ENCODE results near the gene KCNJ14. TPM values are rescaled to one million over a fixed set of nuclear protein-coding genes. Genes with fewer than 3 reads are reported as not detected.

The KCNJ14 gene
- polyA plus RNA-seq, 4 donors, result 0.22 to 0.80 (median 0.35) TPM

GRCh38 chr19:48443256-48443655, 12.1 kb upstream of the KCNJ14 start:
- FAIRE-seq (no peak), DNase-seq (peak in 1 of 2 donors; percentile 37)
- H3K4me1 ChIP-seq (ENCODE audit: control insufficient read depth in 3 of 3, insufficient read depth in 2 of 3, low read depth in 1 of 3, low read length in 2 of 3), result peaks cover 0 to 17% (median 4%) of the 10 kb centered on the region in 3 donors
- H3K27me3 ChIP-seq (ENCODE audit: control insufficient read depth in 3 of 3, insufficient read depth in 3 of 3, low read length in 3 of 3), result peaks cover 5 to 32% (median 11%) of the 10 kb centered on the region in 3 donors
- no peaks in the 10 kb centered on the region for H3K9me3 ChIP-seq (ENCODE audit: control insufficient read depth in 2 of 2, insufficient read depth in 1 of 2, low read depth in 1 of 2, low read length in 1 of 2)
- peak overlapping the region in 1 of 3 donors; percentile 45 for H3K4me3 ChIP-seq (ENCODE audit: low read depth in 1 of 3, low read length in 3 of 3)
- WGBS, 3 donors, result 2 to 11% (median 10%) methylated on average over 2 to 60 of the region's 60 CpGs
- H3K36me3 ChIP-seq (ENCODE audit: control insufficient read depth in 3 of 3, insufficient read depth in 2 of 3, low read depth in 1 of 3, low read length in 3 of 3), result peaks cover 0 to 10% (median 3%) of the 10 kb centered on the region in 3 donors
- no peak overlapping the region for H3K27ac ChIP-seq (ENCODE audit: low read depth in 1 of 3, low read length in 2 of 3)

- DNase-seq, result peak in 1 of 2 donors; percentile 21
These were observed 11.6 kb upstream of the KCNJ14 start for GRCh38 chr19:48443731-48444128.

GRCh38 chr19:48444129-48444935, 11.0 kb upstream of the KCNJ14 start:
- Histone ChIP-seq H3K4me1 (ENCODE audit: control insufficient read depth in 3 of 3, insufficient read depth in 2 of 3, low read depth in 1 of 3, low read length in 2 of 3) (peaks cover 0 to 17% (median 4%) of the 10 kb centered on the region in 3 donors), H3K9me3 (ENCODE audit: control insufficient read depth in 2 of 2, insufficient read depth in 1 of 2, low read depth in 1 of 2, low read length in 1 of 2) (no peaks in the 10 kb centered on the region), H3K27me3 (ENCODE audit: control insufficient read depth in 3 of 3, insufficient read depth in 3 of 3, low read length in 3 of 3) (peaks cover 5 to 32% (median 11%) of the 10 kb centered on the region in 3 donors), H3K27ac (ENCODE audit: low read depth in 1 of 3, low read length in 2 of 3) (peak overlapping the region in 1 of 3 donors; percentile 80), H3K4me3 (ENCODE audit: low read depth in 1 of 3, low read length in 3 of 3) (peak overlapping the region in 1 of 3 donors; percentile 45), H3K36me3 (ENCODE audit: control insufficient read depth in 3 of 3, insufficient read depth in 2 of 3, low read depth in 1 of 3, low read length in 3 of 3) (peaks cover 0 to 18% (median 4%) of the 10 kb centered on the region in 3 donors)
- FAIRE-seq, result no peak
- no peak for DNase-seq
- 11 to 16% (median 12%) methylated on average over 35 to 38 of the region's 38 CpGs for WGBS, 3 donors

More at GRCh38 chr19:48443731-48444128, 11.6 kb upstream of the KCNJ14 start:
- 6 to 9% (median 6%) methylated on average over 39 to 45 of the region's 45 CpGs for WGBS, 3 donors
- no peaks in the 10 kb centered on the region for H3K9me3 ChIP-seq (ENCODE audit: control insufficient read depth in 2 of 2, insufficient read depth in 1 of 2, low read depth in 1 of 2, low read length in 1 of 2)
- peaks cover 5 to 32% (median 11%) of the 10 kb centered on the region in 3 donors for H3K27me3 ChIP-seq (ENCODE audit: control insufficient read depth in 3 of 3, insufficient read depth in 3 of 3, low read length in 3 of 3)
- peaks cover 0 to 12% (median 4%) of the 10 kb centered on the region in 3 donors for H3K36me3 ChIP-seq (ENCODE audit: control insufficient read depth in 3 of 3, insufficient read depth in 2 of 3, low read depth in 1 of 3, low read length in 3 of 3)
- peaks cover 0 to 17% (median 4%) of the 10 kb centered on the region in 3 donors for H3K4me1 ChIP-seq (ENCODE audit: control insufficient read depth in 3 of 3, insufficient read depth in 2 of 3, low read depth in 1 of 3, low read length in 2 of 3)
- no peak overlapping the region for H3K27ac ChIP-seq (ENCODE audit: low read depth in 1 of 3, low read length in 2 of 3)
- FAIRE-seq, result no peak
- peak overlapping the region in 1 of 3 donors; percentile 45 for H3K4me3 ChIP-seq (ENCODE audit: low read depth in 1 of 3, low read length in 3 of 3)

- H3K27me3 ChIP-seq (ENCODE audit: control insufficient read depth in 3 of 3, insufficient read depth in 3 of 3, low read length in 3 of 3), result peaks cover 5 to 32% (median 11%) of the 10 kb centered on the region in 3 donors
- H3K9me3 ChIP-seq (ENCODE audit: control insufficient read depth in 2 of 2, insufficient read depth in 1 of 2, low read depth in 1 of 2, low read length in 1 of 2), result no peaks in the 10 kb centered on the region
- DNase-seq (no peak), FAIRE-seq (no peak)
- peaks cover 1 to 24% (median 7%) of the 10 kb centered on the region in 3 donors for H3K36me3 ChIP-seq (ENCODE audit: control insufficient read depth in 3 of 3, insufficient read depth in 2 of 3, low read depth in 1 of 3, low read length in 3 of 3)
- H3K4me1 ChIP-seq (ENCODE audit: control insufficient read depth in 3 of 3, insufficient read depth in 2 of 3, low read depth in 1 of 3, low read length in 2 of 3), result peaks cover 0 to 17% (median 4%) of the 10 kb centered on the region in 3 donors
- 19 to 33% (median 22%) methylated on average over 3 of the region's 3 CpGs for WGBS, 3 donors
- peak overlapping the region in 2 of 3 donors; percentile 80 for H3K27ac ChIP-seq (ENCODE audit: low read depth in 1 of 3, low read length in 2 of 3)
- no peak overlapping the region for H3K4me3 ChIP-seq (ENCODE audit: low read depth in 1 of 3, low read length in 3 of 3)
These were observed 10.5 kb upstream of the KCNJ14 start for GRCh38 chr19:48444936-48445200.

GRCh38 chr19:48445256-48445605, 10.1 kb upstream of the KCNJ14 start:
- Histone ChIP-seq H3K27me3 (ENCODE audit: control insufficient read depth in 3 of 3, insufficient read depth in 3 of 3, low read length in 3 of 3) (peaks cover 5 to 32% (median 11%) of the 10 kb centered on the region in 3 donors), H3K4me1 (ENCODE audit: control insufficient read depth in 3 of 3, insufficient read depth in 2 of 3, low read depth in 1 of 3, low read length in 2 of 3) (peaks cover 0 to 17% (median 4%) of the 10 kb centered on the region in 3 donors), H3K36me3 (ENCODE audit: control insufficient read depth in 3 of 3, insufficient read depth in 2 of 3, low read depth in 1 of 3, low read length in 3 of 3) (peaks cover 5 to 27% (median 11%) of the 10 kb centered on the region in 3 donors), H3K27ac (ENCODE audit: low read depth in 1 of 3, low read length in 2 of 3) (peak overlapping the region in 2 of 3 donors; percentile 80), H3K9me3 (ENCODE audit: control insufficient read depth in 2 of 2, insufficient read depth in 1 of 2, low read depth in 1 of 2, low read length in 1 of 2) (no peaks in the 10 kb centered on the region), H3K4me3 (ENCODE audit: low read depth in 1 of 3, low read length in 3 of 3) (peak overlapping the region in 2 of 3 donors; percentile 65 to 84)
- DNase-seq, result no peak
- 4% methylated on average over 6 of the region's 6 CpGs for WGBS, 3 donors
- no peak for FAIRE-seq

- Histone ChIP-seq H3K36me3 (ENCODE audit: control insufficient read depth in 3 of 3, insufficient read depth in 2 of 3, low read depth in 1 of 3, low read length in 3 of 3) (peaks cover 10 to 34% (median 15%) of the 10 kb centered on the region in 3 donors), H3K4me1 (ENCODE audit: control insufficient read depth in 3 of 3, insufficient read depth in 2 of 3, low read depth in 1 of 3, low read length in 2 of 3) (peaks cover 0 to 17% (median 4%) of the 10 kb centered on the region in 3 donors), H3K27ac (ENCODE audit: low read depth in 1 of 3, low read length in 2 of 3) (peak within 1 kb of the TSS; percentile 38 to 80 (median 80)), H3K4me3 (ENCODE audit: low read depth in 1 of 3, low read length in 3 of 3) (peak within 1 kb of the TSS; percentile 52 to 84 (median 65)), H3K27me3 (ENCODE audit: control insufficient read depth in 3 of 3, insufficient read depth in 3 of 3, low read length in 3 of 3) (peaks cover 5 to 32% (median 11%) of the 10 kb centered on the region in 3 donors), H3K9me3 (ENCODE audit: control insufficient read depth in 2 of 2, insufficient read depth in 1 of 2, low read depth in 1 of 2, low read length in 1 of 2) (no peaks in the 10 kb centered on the region)
- no peak for FAIRE-seq
- 0% methylated on average over 61 of the region's 61 CpGs for WGBS, 3 donors
- DNase-seq, result peak; percentile 97
These were observed 9.5 kb upstream of the KCNJ14 start, which contains the start of gene GRWD1 for GRCh38 chr19:48445606-48446481. Gene GRWD1 (plus strand): TSS chr19:48445983. CDS start chr19:48446006, 23 bp downstream.

GRCh38 chr19:48446579-48446978, 8.8 kb upstream of the KCNJ14 start:
- no peak for FAIRE-seq
- Histone ChIP-seq H3K4me1 (ENCODE audit: control insufficient read depth in 3 of 3, insufficient read depth in 2 of 3, low read depth in 1 of 3, low read length in 2 of 3) (peaks cover 0 to 17% (median 4%) of the 10 kb centered on the region in 3 donors), H3K27me3 (ENCODE audit: control insufficient read depth in 3 of 3, insufficient read depth in 3 of 3, low read length in 3 of 3) (peaks cover 2 to 27% (median 10%) of the 10 kb centered on the region in 3 donors), H3K9me3 (ENCODE audit: control insufficient read depth in 2 of 2, insufficient read depth in 1 of 2, low read depth in 1 of 2, low read length in 1 of 2) (no peaks in the 10 kb centered on the region), H3K27ac (ENCODE audit: low read depth in 1 of 3, low read length in 2 of 3) (no peak overlapping the region), H3K4me3 (ENCODE audit: low read depth in 1 of 3, low read length in 3 of 3) (peak overlapping the region; percentile 52 to 84 (median 65)), H3K36me3 (ENCODE audit: control insufficient read depth in 3 of 3, insufficient read depth in 2 of 3, low read depth in 1 of 3, low read length in 3 of 3) (peaks cover 10 to 41% (median 15%) of the 10 kb centered on the region in 3 donors)
- 74 to 82% (median 78%) methylated on average over 5 to 7 of the region's 7 CpGs for WGBS, 3 donors
- no peak for DNase-seq

GRCh38 chr19:48448563-48448962, 6.8 kb upstream of the KCNJ14 start:
- Histone ChIP-seq H3K27me3 (ENCODE audit: control insufficient read depth in 3 of 3, insufficient read depth in 3 of 3, low read length in 3 of 3) (peaks cover 0 to 18% (median 0%) of the 10 kb centered on the region in 3 donors), H3K9me3 (ENCODE audit: control insufficient read depth in 2 of 2, insufficient read depth in 1 of 2, low read depth in 1 of 2, low read length in 1 of 2) (no peaks in the 10 kb centered on the region), H3K4me3 (ENCODE audit: low read depth in 1 of 3, low read length in 3 of 3) (no peak overlapping the region), H3K4me1 (ENCODE audit: control insufficient read depth in 3 of 3, insufficient read depth in 2 of 3, low read depth in 1 of 3, low read length in 2 of 3) (peaks cover 0 to 17% (median 4%) of the 10 kb centered on the region in 3 donors), H3K36me3 (ENCODE audit: control insufficient read depth in 3 of 3, insufficient read depth in 2 of 3, low read depth in 1 of 3, low read length in 3 of 3) (peaks cover 19 to 60% (median 19%) of the 10 kb centered on the region in 3 donors), H3K27ac (ENCODE audit: low read depth in 1 of 3, low read length in 2 of 3) (no peak overlapping the region)
- WGBS, 3 donors, result 91 to 96% (median 94%) methylated on average over 4 of the region's 4 CpGs
- FAIRE-seq (no peak), DNase-seq (no peak)

Measured in small intestine (tissue), 7 donors.